ENCODE results near the gene HAUS6.
"Not testable (repeated sequence)": the region's sequence is repeated elsewhere in the genome, so short reads cannot be mapped to it uniquely, and the experiment has no call there.

The HAUS6 gene

GRCh38 chr9:19117039-19117716 lies 14.5 kb upstream of the HAUS6 start:
- Histone ChIP-seq H3K27me3 (no peaks in the 10 kb centered on the region), H3K36me3 (peaks cover 95% of the 10 kb centered on the region), H3K9me3 (no peaks in the 10 kb centered on the region), H3K9ac (no peak overlapping the region), H3K27ac (no peak overlapping the region), H3K4me2 (no peak overlapping the region), H3K4me3 (no peak overlapping the region), H4K20me1 (peaks cover 18% of the 10 kb centered on the region; the same call in 1 of the 2 replicates), H3K4me1 (no peaks in the 10 kb centered on the region)
- no peak for TF ChIP-seq Cebpa-rat (IDR thresholded peaks at IDR 0.05)

GRCh38 chr9:19116107-19116790 lies 13.5 kb upstream of the HAUS6 start:
- Histone ChIP-seq H3K4me1 (no peaks in the 10 kb centered on the region), H3K27me3 (no peaks in the 10 kb centered on the region), H4K20me1 (peaks cover 16% of the 10 kb centered on the region; the same call in 1 of the 2 replicates), H3K9me3 (no peaks in the 10 kb centered on the region), H3K4me3 (no peak overlapping the region), H3K4me2 (no peak overlapping the region), H3K9ac (no peak overlapping the region), H3K27ac (no peak overlapping the region), H3K36me3 (peaks cover 90% of the 10 kb centered on the region)
- no peak for TF ChIP-seq Cebpa-rat (IDR thresholded peaks at IDR 0.05)

GRCh38 chr9:19114680-19115270 lies 12.1 kb upstream of the HAUS6 start:
- H3K4me1 ChIP-seq = no peaks in the 10 kb centered on the region
- peaks cover 16% of the 10 kb centered on the region; the same call in 1 of the 2 replicates for H4K20me1 ChIP-seq
- H3K27me3 ChIP-seq = no peaks in the 10 kb centered on the region
- no peaks in the 10 kb centered on the region for H3K9me3 ChIP-seq
- H3K9ac ChIP-seq = no peak overlapping the region
- peaks cover 80% of the 10 kb centered on the region for H3K36me3 ChIP-seq
- TF ChIP-seq Cebpa-rat (IDR thresholded peaks at IDR 0.05) = no peak
- H3K4me2 ChIP-seq = no peak overlapping the region
- no peak overlapping the region for H3K4me3 ChIP-seq
- H3K27ac ChIP-seq = no peak overlapping the region

- Histone ChIP-seq H3K27ac (no peak overlapping the region), H3K36me3 (peaks cover 79% of the 10 kb centered on the region), H3K4me2 (no peak overlapping the region), H4K20me1 (peaks cover 16% of the 10 kb centered on the region; the same call in 1 of the 2 replicates), H3K27me3 (no peaks in the 10 kb centered on the region), H3K4me1 (no peaks in the 10 kb centered on the region), H3K4me3 (no peak overlapping the region), H3K9me3 (no peaks in the 10 kb centered on the region), H3K9ac (no peak overlapping the region)
- TF ChIP-seq Cebpa-rat (IDR thresholded peaks at IDR 0.05) = no peak
These were observed 11.4 kb upstream of the HAUS6 start for GRCh38 chr9:19113964-19114679.

DNA sequence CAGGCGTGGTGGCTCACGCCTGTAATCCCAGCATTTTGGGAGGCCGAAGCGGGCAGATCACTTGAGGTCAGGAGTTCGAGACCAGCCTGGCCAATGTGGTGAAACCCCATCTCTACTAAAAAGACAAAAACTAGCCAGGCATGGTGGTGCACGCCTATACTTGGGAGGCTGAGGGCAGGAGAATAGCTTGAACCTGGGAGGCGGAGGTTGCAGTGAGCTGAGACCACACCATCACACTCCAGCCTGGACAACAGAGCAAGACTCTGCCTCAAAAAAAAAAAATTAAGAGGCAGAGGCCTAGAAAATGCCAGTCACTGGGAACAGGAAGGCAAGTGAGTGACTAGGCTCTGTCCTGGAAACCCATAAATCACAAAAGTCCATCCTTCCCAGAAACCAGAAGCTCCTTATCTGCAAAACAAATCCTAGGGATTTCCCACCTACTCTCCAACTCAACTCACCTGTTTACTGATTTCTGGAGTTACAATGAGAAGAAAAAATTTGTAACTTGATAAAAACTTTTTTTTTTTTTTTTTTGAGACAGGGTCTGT lies 10.4 kb upstream of the HAUS6 start:
- H3K4me1 ChIP-seq, H3K27ac ChIP-seq, H3K4me3 ChIP-seq, H3K27me3 ChIP-seq, H3K4me2 ChIP-seq, H3K9me3 ChIP-seq, H3K9ac ChIP-seq: not testable (repeated sequence)
- Histone ChIP-seq H3K36me3 (peaks cover 71% of the 10 kb centered on the region), H4K20me1 (peaks cover 16% of the 10 kb centered on the region; the same call in 1 of the 2 replicates)

DNA sequence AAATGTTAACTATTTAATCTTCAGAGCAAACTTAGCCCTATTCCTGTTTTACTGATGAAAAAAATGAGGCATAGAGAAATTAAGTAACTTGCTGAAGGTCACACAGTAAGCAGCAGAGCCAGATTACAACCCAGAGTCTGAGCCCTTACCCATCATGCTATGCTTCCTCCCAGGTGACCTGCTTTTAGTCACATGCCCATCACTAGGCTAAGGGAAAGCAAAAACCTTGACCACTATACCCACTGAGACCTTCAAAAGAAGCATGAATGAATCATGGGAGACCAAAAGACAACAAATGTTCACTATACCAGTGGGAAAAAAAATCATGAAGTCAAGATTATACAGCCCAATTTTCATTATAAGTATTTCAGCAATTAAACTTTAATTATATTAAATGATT lies 5.3 kb upstream of the HAUS6 start:
- Histone ChIP-seq H3K4me1 (peaks cover 4% of the 10 kb centered on the region; the same call in 1 of the 2 replicates), H3K27me3 (no peaks in the 10 kb centered on the region), H3K9ac (no peak overlapping the region), H4K20me1 (no peaks in the 10 kb centered on the region), H3K36me3 (peaks cover 21% of the 10 kb centered on the region; the same call in 1 of the 2 replicates), H3K9me3 (no peaks in the 10 kb centered on the region), H3K4me3 (no peak overlapping the region), H3K27ac (no peak overlapping the region), H3K4me2 (no peak overlapping the region)
- TF ChIP-seq Cebpa-rat (IDR thresholded peaks at IDR 0.05) = no peak

DNA sequence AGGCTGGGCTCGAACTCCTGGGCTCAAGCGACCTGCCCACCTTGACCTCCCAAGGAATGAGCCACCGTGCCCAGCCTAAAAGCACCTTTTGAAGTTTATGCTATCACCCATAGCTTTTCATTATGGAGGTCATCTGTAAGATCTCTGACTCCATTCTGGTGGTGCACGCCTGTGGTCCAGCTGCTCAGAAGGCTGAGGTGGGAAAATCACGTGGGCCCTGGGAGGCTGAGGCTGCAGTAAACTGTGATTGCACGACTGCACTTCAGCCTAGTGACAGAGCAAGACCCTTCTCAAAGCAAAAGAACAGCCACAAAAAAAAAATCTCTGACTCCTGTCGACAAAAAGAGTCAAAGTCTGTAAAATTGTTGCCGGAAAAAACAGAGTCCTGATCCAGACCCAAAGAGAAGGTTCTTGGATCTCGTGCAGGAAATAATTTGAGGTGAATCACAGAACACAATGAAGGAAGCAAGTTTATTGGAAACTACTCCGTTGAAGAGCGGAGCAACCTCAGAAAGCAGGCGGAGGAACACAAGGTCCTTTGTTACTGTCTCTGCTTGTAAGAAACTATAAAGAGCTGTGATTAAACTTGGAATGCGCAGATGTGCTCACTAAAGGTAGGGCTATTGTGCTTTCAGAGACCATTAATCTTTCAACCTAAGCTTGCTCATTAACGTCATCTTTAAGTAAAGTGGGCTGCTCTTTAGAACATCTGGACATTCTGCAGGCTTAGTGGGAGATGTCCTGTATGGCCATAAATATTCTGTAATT lies 2.0 kb upstream of the HAUS6 start:
- no peak for TF ChIP-seq Cebpa-rat (IDR thresholded peaks at IDR 0.05)
- no peak overlapping the region for H3K4me2 ChIP-seq
- peaks cover 24% of the 10 kb centered on the region for H3K36me3 ChIP-seq
- no peak overlapping the region for H3K4me3 ChIP-seq
- H3K9ac ChIP-seq = no peak overlapping the region
- no peaks in the 10 kb centered on the region for H3K27me3 ChIP-seq
- H4K20me1 ChIP-seq = peaks cover 23% of the 10 kb centered on the region
- H3K27ac ChIP-seq = no peak overlapping the region
- H3K4me1 ChIP-seq = peaks cover 26% of the 10 kb centered on the region
- no peaks in the 10 kb centered on the region for H3K9me3 ChIP-seq

GRCh38 chr9:19102181-19102630 lies 498 bp downstream of the HAUS6 start:
- peaks cover 34% of the 10 kb centered on the region for H3K36me3 ChIP-seq
- H3K27me3 ChIP-seq = no peaks in the 10 kb centered on the region
- peak overlapping the region; percentile 89 for H3K4me2 ChIP-seq
- no peaks in the 10 kb centered on the region for H3K9me3 ChIP-seq
- peak overlapping the region; percentile 86 for H3K4me3 ChIP-seq
- H4K20me1 ChIP-seq = peaks cover 35% of the 10 kb centered on the region
- H3K27ac ChIP-seq = peak overlapping the region; percentile 82
- peaks cover 37% of the 10 kb centered on the region for H3K4me1 ChIP-seq
- H3K9ac ChIP-seq = peak overlapping the region; percentile 89
- no peak for TF ChIP-seq Cebpa-rat (IDR thresholded peaks at IDR 0.05)

GRCh38 chr9:19101203-19101602 lies 1.5 kb downstream of the HAUS6 start:
- no peak for TF ChIP-seq Cebpa-rat (IDR thresholded peaks at IDR 0.05)
- H4K20me1 ChIP-seq = peaks cover 38% of the 10 kb centered on the region
- H3K9ac ChIP-seq = peak overlapping the region; percentile 89
- no peaks in the 10 kb centered on the region for H3K9me3 ChIP-seq
- peak overlapping the region; percentile 89 for H3K4me2 ChIP-seq
- no peak overlapping the region for H3K27ac ChIP-seq
- peaks cover 37% of the 10 kb centered on the region for H3K36me3 ChIP-seq
- peak overlapping the region; percentile 86 for H3K4me3 ChIP-seq
- H3K27me3 ChIP-seq = no peaks in the 10 kb centered on the region
- peaks cover 37% of the 10 kb centered on the region for H3K4me1 ChIP-seq

DNA sequence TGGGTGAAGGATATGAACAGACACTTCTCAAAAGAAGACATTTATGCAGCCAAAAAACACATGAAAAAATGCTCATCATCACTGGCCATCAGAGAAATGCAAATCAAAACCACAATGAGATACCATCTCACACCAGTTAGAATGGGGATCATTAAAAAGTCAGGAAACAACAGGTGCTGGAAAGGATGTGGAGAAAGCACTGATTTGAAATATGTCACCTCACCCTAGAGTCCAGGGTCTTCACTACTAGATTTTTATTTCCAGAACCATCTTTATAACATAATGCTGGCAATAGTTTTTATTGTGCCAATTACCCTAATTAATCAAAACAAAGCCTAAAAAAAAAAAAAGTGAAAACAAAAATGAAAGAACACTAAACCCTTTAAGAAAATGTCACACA lies 5.3 kb downstream of the HAUS6 start:
- not testable (repeated sequence) for H3K27me3 ChIP-seq, H3K4me3 ChIP-seq, H3K27ac ChIP-seq, H3K9ac ChIP-seq, H3K9me3 ChIP-seq
- Histone ChIP-seq H3K4me2 (peak overlapping the region; percentile 30; the same call in 1 of the 2 replicates), H3K36me3 (peaks cover 72% of the 10 kb centered on the region), H4K20me1 (peaks cover 52% of the 10 kb centered on the region), H3K4me1 (peaks cover 34% of the 10 kb centered on the region)

Measured in BLaER1 (cell line).